Left renal cortex interstitium (tissue), 4 donors: Measurements from ENCODE around the gene ZBTB7C. TPM values are rescaled to one million over a fixed set of nuclear protein-coding genes. Genes with fewer than 3 reads are reported as not detected.

Experiments used
- DNase-seq, 4 donors: peaks; one replicate each; pipeline ENCODE4 v3.0.0-alpha.2; 2013; ENCODE audit warnings: low read depth in 4 of 4, low spot score in 2 of 4, missing footprints in 1 of 4
- polyA plus RNA-seq, 4 donors: library from polyadenylated mRNA; unstranded; fragments of 120-200 nt; gene quantifications; one replicate each; pipeline ENCODE4 v1.2.1, GENCODE V29; 2013; ENCODE audit not compliant: insufficient read length in 4 of 4

ZBTB7C gene
- polyA plus RNA-seq, 4 donors, result 12.6 to 18.4 (median 15.7) TPM

GRCh38 chr18:48179001-48179400 is 230.2 kb downstream of the ZBTB7C start:
- DNase-seq, result no peak

DNA sequence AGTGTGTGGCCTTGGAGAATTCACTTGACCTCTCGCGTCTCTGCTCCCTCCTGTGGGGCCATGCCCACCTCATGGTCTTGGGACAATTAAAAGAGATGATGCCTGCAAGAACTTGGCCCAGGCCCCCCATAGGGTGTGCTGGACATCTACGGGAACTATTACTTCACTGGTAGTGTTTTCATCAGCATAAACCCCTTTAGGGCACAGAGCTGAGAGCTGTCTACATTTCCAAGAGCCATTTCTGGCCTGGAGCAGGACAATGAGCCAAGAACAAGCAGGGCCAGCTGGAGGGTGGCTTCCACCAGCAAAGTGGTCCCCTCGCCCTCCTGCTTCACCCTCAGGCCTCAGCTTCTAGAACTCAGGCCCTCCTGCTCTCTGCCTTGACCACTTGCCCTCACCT is 232.3 kb downstream of the ZBTB7C start:
- no peak for DNase-seq

GRCh38 chr18:48173557-48173956 is 235.6 kb downstream of the ZBTB7C start:
- no peak for DNase-seq

GRCh38 chr18:48172226-48173006 is 236.8 kb downstream of the ZBTB7C start:
- no peak for DNase-seq

GRCh38 chr18:48171490-48172188 is 237.5 kb downstream of the ZBTB7C start:
- DNase-seq, result no peak

DNA sequence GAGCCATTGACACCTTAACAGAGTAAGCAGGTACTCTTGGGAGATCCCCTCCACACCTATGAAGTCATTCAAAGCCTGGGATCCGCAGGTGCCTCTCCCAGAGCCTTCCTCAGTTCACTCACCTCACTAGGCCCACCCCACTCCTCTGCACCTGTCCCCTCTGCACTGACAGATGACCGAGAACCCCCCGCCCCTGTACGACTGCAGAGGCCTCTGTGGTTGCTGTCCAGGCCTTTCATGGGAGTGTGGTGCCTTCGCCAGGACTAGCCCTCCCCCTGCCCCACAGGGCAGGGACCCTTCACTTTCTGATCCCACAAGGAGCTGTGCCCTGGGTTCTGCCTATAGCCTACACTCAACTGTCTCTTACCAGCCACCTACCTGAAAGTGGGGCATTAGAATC is 238.5 kb downstream of the ZBTB7C start:
- no peak for DNase-seq

DNA sequence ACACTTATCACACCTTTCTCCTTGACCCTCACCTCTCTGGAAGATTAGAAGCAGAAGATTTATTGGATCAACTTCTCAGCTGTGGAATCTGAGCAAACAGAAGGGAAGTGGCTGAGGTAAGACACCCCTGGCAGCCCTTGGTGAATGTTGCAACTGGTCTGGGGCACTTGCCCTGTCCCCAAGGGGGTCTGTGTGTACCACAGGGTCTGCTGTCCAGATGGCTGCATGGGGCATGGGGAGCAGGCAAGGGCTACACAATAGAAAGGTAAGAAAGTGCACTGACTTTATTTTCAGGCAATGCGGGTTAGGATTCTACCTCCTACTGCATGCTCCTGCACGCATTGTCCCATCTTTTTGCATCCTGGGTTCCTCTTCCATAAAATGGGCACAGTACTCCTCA is 240.3 kb downstream of the ZBTB7C start:
- DNase-seq, result no peak

- no peak for DNase-seq
Observed at GRCh38 chr18:48167897-48168253, 241.3 kb downstream of the ZBTB7C start.

DNA sequence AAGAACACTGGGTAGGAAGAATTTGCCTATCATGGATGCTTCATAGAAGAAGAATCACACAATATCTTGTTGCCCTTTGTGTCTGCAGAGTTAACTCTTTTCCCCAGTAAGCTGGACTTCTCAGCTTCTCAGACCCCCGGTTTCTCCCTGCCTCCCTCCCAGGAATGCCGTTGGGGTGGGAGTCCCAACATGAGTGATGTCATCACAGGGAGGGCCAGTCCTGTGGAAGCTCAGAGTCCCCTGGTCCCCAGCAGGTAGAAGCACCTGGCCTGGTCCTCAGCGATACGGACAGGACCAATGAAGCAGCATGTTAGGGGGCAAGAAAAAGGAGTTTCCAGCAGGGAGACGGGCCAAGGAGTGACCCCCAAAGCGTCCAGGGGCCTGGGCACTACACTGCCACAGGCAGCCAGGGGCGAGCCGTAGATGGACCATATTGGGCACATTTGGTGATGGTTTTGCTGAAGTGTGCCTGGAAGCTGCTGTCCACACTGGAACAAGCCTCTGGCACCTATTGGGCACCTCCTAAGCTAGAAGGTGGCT is 242.8 kb downstream of the ZBTB7C start:
- DNase-seq, result no peak

DNA sequence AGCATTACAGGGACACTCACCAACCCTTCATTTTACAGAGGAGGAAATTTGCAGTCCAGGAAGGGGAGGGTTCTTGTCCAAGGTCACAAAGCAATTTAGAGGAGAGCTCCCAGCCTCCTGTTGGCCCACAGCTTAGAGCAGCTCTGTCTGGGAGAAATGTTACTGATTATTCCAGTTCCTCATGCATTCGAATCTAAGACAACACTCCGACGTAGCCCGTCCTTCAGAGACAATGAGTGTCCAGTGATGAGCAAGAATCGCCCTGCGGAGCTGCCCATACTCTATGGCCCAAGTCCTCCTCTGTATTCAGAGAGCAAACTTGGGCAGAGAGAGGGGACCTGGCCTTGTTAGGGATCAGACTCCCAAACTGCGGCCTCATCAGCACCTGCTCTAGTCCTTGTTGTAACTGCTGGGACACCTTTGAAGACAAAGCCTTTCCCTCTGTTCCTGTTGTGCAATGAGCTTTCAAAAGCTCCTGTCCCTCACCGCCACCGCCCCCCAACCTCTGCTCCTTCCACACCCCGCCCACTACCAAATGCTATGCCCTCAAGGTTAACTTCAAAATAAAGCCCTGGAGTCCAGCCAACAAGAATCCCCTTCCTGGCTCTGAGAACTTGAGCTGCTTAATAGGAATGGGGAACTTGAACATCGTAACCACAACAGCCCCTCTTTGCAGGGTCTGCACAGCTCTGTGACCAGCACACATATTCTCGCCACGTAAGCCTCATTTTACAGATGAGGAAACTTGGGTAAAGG is 243.9 kb downstream of the ZBTB7C start:
- DNase-seq, result no peak

- no peak for DNase-seq
Observed at GRCh38 chr18:48164701-48165100, 244.5 kb downstream of the ZBTB7C start.

GRCh38 chr18:48164116-48164515 is 245.1 kb downstream of the ZBTB7C start:
- DNase-seq, result no peak

DNA sequence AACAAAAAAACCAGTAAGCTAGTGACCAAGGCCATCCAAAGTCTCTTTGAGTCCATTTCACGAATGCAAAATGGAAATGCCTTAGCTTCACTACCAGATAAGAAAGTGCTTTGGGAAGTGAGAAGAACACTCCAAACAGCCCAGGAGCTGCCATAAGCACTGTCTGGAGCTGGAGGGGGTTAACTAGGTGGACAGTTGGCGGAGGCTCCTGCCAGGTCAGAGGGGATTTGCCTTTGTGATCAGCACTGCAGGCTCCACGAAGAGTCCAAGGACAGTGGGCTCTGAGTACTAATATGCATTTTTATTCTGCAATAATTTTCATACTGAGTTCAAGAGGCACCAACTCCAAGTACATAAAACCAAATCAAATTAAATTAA is 245.5 kb downstream of the ZBTB7C start:
- no peak for DNase-seq

- DNase-seq, result no peak
Observed at GRCh38 chr18:48162956-48163737, 246.0 kb downstream of the ZBTB7C start.

GRCh38 chr18:48161911-48162698 is 247.1 kb downstream of the ZBTB7C start:
- no peak for DNase-seq

GRCh38 chr18:48161191-48161910 is 247.8 kb downstream of the ZBTB7C start:
- peak in 1 of 4 donors; percentile 61 for DNase-seq

GRCh38 chr18:48160622-48161021 is 248.6 kb downstream of the ZBTB7C start:
- DNase-seq, result no peak

- DNase-seq, result no peak
Observed at GRCh38 chr18:48159816-48160215, 249.4 kb downstream of the ZBTB7C start.

GRCh38 chr18:48158721-48159120 is 250.5 kb downstream of the ZBTB7C start:
- no peak for DNase-seq
